GM12865 (cell line): ENCODE data around the gene RPUSD4.

Source experiments
- DNase-seq: peaks from one replicate; pipeline ENCODE4 v3.0.0; 2010; ENCODE audit warnings: low read depth
- H3K4me3 ChIP-seq: 2 replicates; pipeline ENCODE4 v1.5.1; 2011; ENCODE audit warnings: mild to moderate bottlenecking, low read depth, low read length, control low read depth
- TF ChIP-seq, protein P1 (sequence below): IDR thresholded peaks from 2 replicates; pipeline ENCODE4 v1.5.1; 2011; ENCODE audit warnings: low read length, control low read depth, low read depth, inconsistent platforms; ENCODE audit not compliant: insufficient read depth; ENCODE audit errors: missing control alignments

Gene RPUSD4

DNA sequence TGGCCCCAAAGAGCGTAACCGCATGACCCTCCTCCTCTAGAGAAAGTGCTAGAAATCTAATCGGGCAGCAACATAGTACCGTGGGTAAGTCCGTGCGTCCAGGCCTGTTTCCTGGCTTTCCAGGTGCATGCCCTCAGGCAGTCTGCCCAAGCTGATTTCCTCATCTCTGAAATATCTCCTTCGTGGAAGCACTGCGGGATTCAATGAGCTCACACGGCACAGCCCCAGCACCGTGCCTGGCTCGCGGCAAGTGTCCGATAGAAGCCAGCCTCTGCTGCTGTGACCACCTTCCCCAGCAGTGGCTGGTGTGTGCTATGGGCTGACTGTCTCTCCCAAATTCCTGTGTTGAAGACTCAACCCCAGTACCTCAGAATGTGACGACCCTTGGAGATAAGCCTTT is 20.7 kb downstream of the RPUSD4 start:
- no peak overlapping the region for H3K4me3 ChIP-seq
- TF ChIP-seq, protein P1, sequence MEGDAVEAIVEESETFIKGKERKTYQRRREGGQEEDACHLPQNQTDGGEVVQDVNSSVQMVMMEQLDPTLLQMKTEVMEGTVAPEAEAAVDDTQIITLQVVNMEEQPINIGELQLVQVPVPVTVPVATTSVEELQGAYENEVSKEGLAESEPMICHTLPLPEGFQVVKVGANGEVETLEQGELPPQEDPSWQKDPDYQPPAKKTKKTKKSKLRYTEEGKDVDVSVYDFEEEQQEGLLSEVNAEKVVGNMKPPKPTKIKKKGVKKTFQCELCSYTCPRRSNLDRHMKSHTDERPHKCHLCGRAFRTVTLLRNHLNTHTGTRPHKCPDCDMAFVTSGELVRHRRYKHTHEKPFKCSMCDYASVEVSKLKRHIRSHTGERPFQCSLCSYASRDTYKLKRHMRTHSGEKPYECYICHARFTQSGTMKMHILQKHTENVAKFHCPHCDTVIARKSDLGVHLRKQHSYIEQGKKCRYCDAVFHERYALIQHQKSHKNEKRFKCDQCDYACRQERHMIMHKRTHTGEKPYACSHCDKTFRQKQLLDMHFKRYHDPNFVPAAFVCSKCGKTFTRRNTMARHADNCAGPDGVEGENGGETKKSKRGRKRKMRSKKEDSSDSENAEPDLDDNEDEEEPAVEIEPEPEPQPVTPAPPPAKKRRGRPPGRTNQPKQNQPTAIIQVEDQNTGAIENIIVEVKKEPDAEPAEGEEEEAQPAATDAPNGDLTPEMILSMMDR, result no peak
- no peak for DNase-seq

DNA sequence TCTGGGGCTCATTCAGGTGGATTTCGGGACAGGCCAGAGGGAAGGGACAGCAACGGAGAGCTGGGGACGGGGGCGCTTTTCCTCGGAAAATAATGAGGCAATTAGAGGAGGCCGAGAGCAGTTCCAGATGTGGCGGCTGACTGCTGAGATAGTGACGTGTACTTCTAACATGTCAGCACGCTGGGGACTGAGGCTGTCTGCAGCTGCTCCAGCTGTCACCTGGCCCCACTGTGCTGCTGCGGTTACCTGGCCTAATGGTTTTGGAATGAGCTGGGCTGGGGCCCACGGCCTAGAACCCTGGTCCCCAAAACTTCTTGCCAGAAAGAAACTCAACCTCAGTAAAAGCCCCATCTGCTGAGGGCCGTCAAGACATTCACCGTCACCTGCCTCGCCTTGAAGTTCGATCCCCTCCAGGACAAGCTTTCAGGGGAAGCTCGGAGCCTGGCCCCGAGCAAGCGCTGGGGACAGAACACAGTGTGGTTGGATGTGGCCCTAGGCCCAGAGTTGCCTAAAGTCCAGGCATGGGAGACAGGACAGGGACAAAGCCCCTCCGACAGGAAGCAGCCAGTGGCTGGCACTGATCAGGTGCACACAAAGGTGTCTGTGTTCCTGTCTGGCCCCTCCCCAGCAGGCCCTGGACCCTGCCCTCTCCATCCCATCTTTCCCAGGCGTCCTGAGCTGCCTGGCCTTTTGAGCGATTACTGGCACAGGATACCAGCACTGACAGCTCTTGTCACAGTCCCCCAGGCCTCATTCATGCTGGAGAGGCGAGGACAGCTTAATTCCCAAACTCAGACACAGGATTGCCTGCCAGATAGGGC is 22.1 kb downstream of the RPUSD4 start:
- no peak overlapping the region for H3K4me3 ChIP-seq

DNA sequence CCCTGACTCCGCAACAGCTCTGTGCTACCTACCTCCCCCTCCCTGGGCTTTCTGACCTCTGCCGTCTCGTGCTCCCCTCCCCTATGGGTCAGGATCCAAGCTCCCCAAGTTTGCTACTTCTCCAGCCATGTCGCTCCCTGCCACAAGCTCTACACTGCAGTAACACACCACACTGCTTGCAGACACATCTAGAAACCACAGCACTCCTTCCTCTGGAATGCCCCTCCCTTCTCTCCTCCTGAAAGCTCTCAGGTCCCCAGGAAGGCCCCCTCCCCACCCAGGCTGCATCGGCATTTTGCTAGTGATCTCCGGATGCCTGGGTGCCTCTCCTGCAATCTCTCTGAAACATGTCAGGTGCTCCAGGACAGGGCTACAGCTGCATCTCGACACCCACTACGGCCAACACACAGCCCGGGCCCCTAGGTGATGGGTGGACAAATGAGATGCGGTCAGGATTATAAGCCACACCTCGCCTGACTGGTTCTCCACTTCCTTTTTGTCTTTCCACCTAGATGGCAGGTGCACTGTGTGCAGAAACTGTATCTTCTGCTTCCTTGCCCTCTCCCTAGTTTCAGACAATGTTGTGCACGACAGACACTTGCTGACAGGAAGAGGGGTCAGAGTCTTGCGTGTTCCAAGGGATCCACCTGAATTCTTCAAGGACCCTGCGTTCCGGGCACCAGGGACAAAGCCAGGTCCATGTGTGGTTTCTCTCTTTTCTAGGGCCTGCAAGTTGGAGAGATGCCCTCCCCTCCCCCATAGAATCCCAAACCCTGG is 22.9 kb downstream of the RPUSD4 start:
- TF ChIP-seq, protein P1, result no peak
- DNase-seq, result peak; percentile 77

More for the DNA sequence above, 22.1 kb downstream of the RPUSD4 start:
- TF ChIP-seq, protein P1, result no peak
- peak; percentile 69 for DNase-seq

DNA sequence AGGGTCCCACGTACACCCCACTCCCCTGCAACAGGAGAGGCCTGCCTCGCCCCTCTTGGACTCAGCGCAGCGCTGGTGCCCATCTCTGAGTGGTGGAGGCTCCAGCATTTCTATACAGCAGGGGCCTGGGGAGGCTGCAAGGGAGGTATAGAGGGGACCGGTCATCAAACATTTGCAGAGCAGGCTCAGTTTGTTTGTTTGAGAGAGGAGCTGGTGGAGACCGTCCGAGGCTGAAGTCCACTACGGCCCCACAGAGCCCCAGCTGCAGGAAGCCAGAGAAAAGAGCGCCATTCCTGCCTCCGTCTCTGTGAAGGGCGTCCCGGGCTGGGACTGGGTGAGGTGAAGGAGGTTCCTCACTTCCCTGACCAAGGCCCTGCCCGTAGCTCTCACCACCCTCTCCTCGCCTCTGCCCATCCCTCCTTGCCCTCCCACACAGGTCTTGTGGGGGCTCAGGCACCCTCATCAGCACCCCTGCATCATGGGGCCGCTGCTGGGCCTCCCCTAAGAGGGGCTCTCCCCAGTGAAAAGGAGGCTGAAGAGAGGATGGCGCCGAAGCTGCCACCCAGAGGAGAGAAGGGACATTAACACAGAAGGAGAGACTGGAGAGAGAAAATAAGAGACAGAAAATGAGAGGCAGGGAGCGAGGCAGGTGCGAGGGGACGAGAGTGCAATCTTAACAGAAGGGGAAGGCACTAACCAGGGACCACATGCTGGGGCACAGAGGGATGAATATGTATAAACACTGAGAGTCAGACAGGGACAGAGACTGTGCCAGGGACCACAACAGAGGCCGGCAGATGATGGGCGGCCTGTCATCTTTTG is 24.5 kb downstream of the RPUSD4 start:
- no peak overlapping the region for H3K4me3 ChIP-seq
- no peak for DNase-seq
- TF ChIP-seq, protein P1, result no peak

More for the DNA sequence above, 22.9 kb downstream of the RPUSD4 start:
- no peak overlapping the region for H3K4me3 ChIP-seq

DNA sequence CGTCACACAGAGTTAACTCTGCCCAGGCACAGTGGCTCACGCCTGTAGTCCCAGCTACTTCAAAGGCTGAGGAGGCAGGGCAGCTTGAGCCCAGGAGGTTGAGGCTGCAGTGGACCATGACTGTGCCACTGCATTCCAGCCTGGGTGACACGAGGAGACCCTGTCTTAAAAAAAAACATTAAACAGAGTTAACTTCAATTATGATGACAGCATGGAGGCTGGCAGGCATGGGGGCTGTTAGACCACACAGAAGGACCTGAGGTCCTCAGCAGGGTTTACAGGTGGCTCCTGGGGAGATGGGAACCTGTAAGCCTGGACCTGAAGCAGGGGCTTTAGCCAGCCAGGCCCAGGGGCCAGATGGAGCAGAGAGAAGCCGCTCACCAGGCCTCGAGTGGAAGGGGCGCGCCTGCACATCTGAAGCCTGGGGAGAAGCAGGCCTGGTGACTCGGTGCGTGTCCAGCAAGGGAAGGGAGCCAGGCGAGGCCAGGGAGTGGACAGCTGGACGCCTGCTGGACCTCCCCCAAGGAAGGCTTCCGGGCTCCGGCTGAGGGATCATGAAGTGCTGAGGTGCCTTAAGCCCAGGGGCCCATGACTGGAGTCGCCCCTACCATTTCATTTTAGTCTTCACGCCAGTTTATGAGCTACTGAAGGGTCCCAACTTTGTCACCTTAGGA is 25.3 kb downstream of the RPUSD4 start:
- DNase-seq, result no peak

More for the DNA sequence above, 25.3 kb downstream of the RPUSD4 start:
- TF ChIP-seq, protein P1, result no peak
- H3K4me3 ChIP-seq, result no peak overlapping the region
